Neural progenitor cell (in vitro differentiated cells): ENCODE results near the gene TCAIM. TPM values are rescaled to one million over a fixed set of nuclear protein-coding genes. Genes with fewer than 3 reads are reported as not detected.

ENCODE experiments used
- DNase-seq: peaks from one replicate; pipeline ENCODE4 v3.0.0-alpha.2; 2016; ENCODE audit warnings: low spot score
- H2AFZ ChIP-seq: fragments of 200-600 bp; sonication (generic); replicated peaks from 2 replicates; pipeline ENCODE4 v1.6.1; 2016; ENCODE audit warnings: antibody characterized with exemption
- H3F3A ChIP-seq: fragments of 200-600 bp; sonication (generic); 2 replicates; pipeline ENCODE4 v1.6.1; 2016; ENCODE audit warnings: antibody characterized with exemption, low read depth
- H3K27ac ChIP-seq: fragments of 200-600 bp; sonication (generic); 2 replicates; pipeline ENCODE4 v1.5.1; 2016; ENCODE audit warnings: mild to moderate bottlenecking
- H3K27me3 ChIP-seq: fragments of 200-600 bp; sonication (generic); 2 replicates; pipeline ENCODE4 v1.6.1; 2016; ENCODE audit warnings: mild to moderate bottlenecking, moderate library complexity
- H3K36me3 ChIP-seq: fragments of 200-600 bp; sonication (generic); 2 replicates; pipeline ENCODE4 v1.5.1; 2016
- H3K4me1 ChIP-seq: fragments of 200-600 bp; sonication (generic); 2 replicates; pipeline ENCODE4 v1.6.1; 2016; ENCODE audit warnings: mixed run types
- H3K4me2 ChIP-seq: fragments of 200-600 bp; sonication (generic); 2 replicates; pipeline ENCODE4 v1.6.1; 2016
- H3K4me3 ChIP-seq: fragments of 200-600 bp; sonication (generic); 2 replicates; pipeline ENCODE4 v1.5.1; 2016
- H3K79me2 ChIP-seq: fragments of 200-600 bp; sonication (generic); 2 replicates; pipeline ENCODE4 v1.6.1; 2016; ENCODE audit warnings: low read depth
- H3K9ac ChIP-seq: fragments of 200-600 bp; sonication (generic); 2 replicates; pipeline ENCODE4 v1.6.1; 2016
- H3K9me3 ChIP-seq: fragments of 200-600 bp; sonication (generic); 2 replicates; pipeline ENCODE4 v1.5.1; 2016; ENCODE audit warnings: low read depth
- H4K20me1 ChIP-seq: fragments of 200-600 bp; sonication (generic); 2 replicates; pipeline ENCODE4 v1.6.1; 2016; ENCODE audit warnings: low read depth
- H3K27ac Mint-ChIP-seq: 3 replicates; pipeline ENCODE4 v1.8.0; 2021; ENCODE audit warnings: mixed read lengths
- H3K27me3 Mint-ChIP-seq: 2 replicates; pipeline ENCODE4 v1.8.0; 2022; ENCODE audit warnings: low read depth, mild to moderate bottlenecking, inconsistent platforms, moderate library complexity, mixed read lengths; ENCODE audit not compliant: insufficient read depth
- H3K36me3 Mint-ChIP-seq: 3 replicates; pipeline ENCODE4 v1.8.0; 2021; ENCODE audit warnings: mixed read lengths
- H3K4me1 Mint-ChIP-seq: 3 replicates; pipeline ENCODE4 v1.8.0; 2021; ENCODE audit warnings: mixed read lengths
- H3K4me3 Mint-ChIP-seq: 3 replicates; pipeline ENCODE4 v1.8.0; 2021; ENCODE audit warnings: mild to moderate bottlenecking, moderate library complexity, mixed read lengths
- H3K9me3 Mint-ChIP-seq: 3 replicates; pipeline ENCODE4 v1.8.0; 2020; ENCODE audit warnings: mixed read lengths
- CTCF ChIP-seq: fragments of 200-600 bp; sonication (generic); IDR thresholded peaks from 2 replicates; pipeline ENCODE4 v1.5.1; 2017; ENCODE audit warnings: antibody characterized with exemption, mild to moderate bottlenecking
- EZH2 ChIP-seq: fragments of 200-600 bp; sonication (generic); IDR thresholded peaks from 2 replicates; pipeline ENCODE4 v1.6.1; 2017; ENCODE audit warnings: antibody characterized with exemption, mild to moderate bottlenecking, moderate library complexity
- EZH2phosphoT487 ChIP-seq: fragments of 200-600 bp; sonication (generic); IDR thresholded peaks from 2 replicates; pipeline ENCODE4 v1.6.1; 2017; ENCODE audit warnings: antibody characterized with exemption
- total RNA-seq: library from RNA; depleted of rRNA; stranded (reverse); fragments of >200 nt; gene quantifications from 2 replicates; pipeline ENCODE4 v1.2.3, GENCODE V29; 2015; ENCODE audit warnings: low replicate concordance

TCAIM gene
- total RNA-seq, 1 donor from 2014 or later, result 31.8 TPM

- H3K4me1 ChIP-seq, result peaks cover 32% of the 10 kb centered on the region
- H3K27ac ChIP-seq, result peak overlapping the region; percentile 85
- H3K36me3 ChIP-seq, result no peaks in the 10 kb centered on the region
- peak overlapping the region; percentile 76 for H3K4me2 ChIP-seq
- Mint-ChIP-seq H3K27ac (peak overlapping the region; percentile 52), H3K4me3 (peak overlapping the region; percentile 14), H3K27me3 (no peaks in the 10 kb centered on the region), H3K4me1 (peaks cover 19% of the 10 kb centered on the region), H3K36me3 (peaks cover 7% of the 10 kb centered on the region), H3K9me3 (peaks cover under 1% of the 10 kb centered on the region)
- no peak overlapping the region for H2AFZ ChIP-seq
- H3K9ac ChIP-seq, result no peak overlapping the region
- H4K20me1 ChIP-seq, result peaks cover 8% of the 10 kb centered on the region
- H3K9me3 ChIP-seq, result no peaks in the 10 kb centered on the region
- DNase-seq, result peak; percentile 88
- no peaks in the 10 kb centered on the region for H3K27me3 ChIP-seq
- peaks cover 24% of the 10 kb centered on the region for H3K79me2 ChIP-seq
- H3F3A ChIP-seq, result peaks cover 25% of the 10 kb centered on the region
- TF ChIP-seq EZH2, result no peak
- TF ChIP-seq CTCF, result no peak
- TF ChIP-seq EZH2phosphoT487, result no peak
- H3K4me3 ChIP-seq, result peak overlapping the region; percentile 18
Measured at GRCh38 chr3:44359146-44359751, 20.7 kb downstream of the TCAIM start.

DNA sequence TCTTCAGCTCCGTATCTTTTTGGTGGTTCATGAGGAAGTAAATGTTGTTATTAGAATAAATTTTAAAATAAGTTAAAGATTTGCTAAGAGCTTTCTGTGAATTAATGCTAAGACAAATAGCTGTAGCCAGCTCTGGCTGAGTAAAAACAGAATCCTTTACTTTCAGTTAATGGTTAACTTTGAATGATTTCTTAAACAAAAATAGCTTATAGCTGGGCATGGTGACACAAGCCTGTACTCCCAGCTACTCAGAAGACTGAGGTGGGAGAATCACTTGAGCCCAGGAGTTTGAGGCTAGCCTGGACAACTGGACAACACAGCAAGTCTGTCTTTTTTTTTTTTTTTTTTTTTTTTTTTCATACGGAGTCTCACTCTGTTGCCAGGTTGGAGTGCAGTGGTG, 25.0 kb downstream of the TCAIM start:
- no peak overlapping the region for H3K4me2 ChIP-seq
- Mint-ChIP-seq H3K4me3 (no peak overlapping the region), H3K27ac (no peak overlapping the region), H3K36me3 (peaks cover 2% of the 10 kb centered on the region), H3K9me3 (no peaks in the 10 kb centered on the region), H3K4me1 (peaks cover 18% of the 10 kb centered on the region), H3K27me3 (no peaks in the 10 kb centered on the region)
- H3K4me3 ChIP-seq, result no peak overlapping the region
- H3K36me3 ChIP-seq, result peaks cover 6% of the 10 kb centered on the region
- H3K27ac ChIP-seq, result no peak overlapping the region
- H3K79me2 ChIP-seq, result peaks cover 5% of the 10 kb centered on the region
- no peak overlapping the region for H3K9ac ChIP-seq
- no peaks in the 10 kb centered on the region for H3K27me3 ChIP-seq
- H3F3A ChIP-seq, result peaks cover 17% of the 10 kb centered on the region
- H3K9me3 ChIP-seq, result no peaks in the 10 kb centered on the region
- H4K20me1 ChIP-seq, result peaks cover 8% of the 10 kb centered on the region
- TF ChIP-seq EZH2phosphoT487 (no peak), EZH2 (no peak), CTCF (no peak)
- DNase-seq, result no peak
- H2AFZ ChIP-seq, result no peak overlapping the region
- peaks cover 17% of the 10 kb centered on the region for H3K4me1 ChIP-seq

DNA sequence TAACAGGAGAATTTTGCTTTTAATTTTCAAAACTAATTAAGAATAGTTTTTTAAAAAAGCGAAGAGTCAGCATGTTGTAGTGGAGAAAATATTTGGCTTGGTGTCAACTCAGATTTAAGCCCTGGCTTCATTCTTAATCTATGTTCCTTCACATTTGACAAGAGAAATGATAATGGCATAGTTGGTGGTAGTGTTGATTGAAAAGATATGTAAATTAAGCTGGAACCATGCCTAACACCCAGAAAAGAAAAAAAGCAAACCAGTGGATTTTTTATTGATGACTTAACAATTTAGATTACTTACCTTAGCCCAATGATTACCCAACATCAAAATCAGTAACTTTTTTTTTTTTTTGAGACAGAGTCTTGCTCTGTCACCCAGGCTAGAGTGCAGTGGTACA, 27.4 kb downstream of the TCAIM start:
- H3K4me1 Mint-ChIP-seq, result peaks cover 3% of the 10 kb centered on the region
- no peaks in the 10 kb centered on the region for H3K27me3 Mint-ChIP-seq
- no peak for TF ChIP-seq EZH2
- Histone ChIP-seq H3K36me3 (peaks cover 6% of the 10 kb centered on the region), H4K20me1 (no peaks in the 10 kb centered on the region), H3K4me2 (no peak overlapping the region), H3K27ac (no peak overlapping the region), H3K9me3 (no peaks in the 10 kb centered on the region), H3K4me3 (no peak overlapping the region), H2AFZ (no peak overlapping the region), H3K4me1 (no peaks in the 10 kb centered on the region), H3K79me2 (no peaks in the 10 kb centered on the region), H3F3A (no peaks in the 10 kb centered on the region), H3K9ac (no peak overlapping the region), H3K27me3 (no peaks in the 10 kb centered on the region)
- H3K27ac Mint-ChIP-seq, result no peak overlapping the region
- H3K9me3 Mint-ChIP-seq, result no peaks in the 10 kb centered on the region
- no peak overlapping the region for H3K4me3 Mint-ChIP-seq
- H3K36me3 Mint-ChIP-seq, result peaks cover 8% of the 10 kb centered on the region
- no peak for DNase-seq

- Histone ChIP-seq H3K27me3 (no peaks in the 10 kb centered on the region), H3K79me2 (no peaks in the 10 kb centered on the region), H4K20me1 (no peaks in the 10 kb centered on the region), H3K4me2 (no peak overlapping the region), H3K4me3 (no peak overlapping the region), H3K36me3 (peaks cover 7% of the 10 kb centered on the region), H3K4me1 (no peaks in the 10 kb centered on the region), H3F3A (no peaks in the 10 kb centered on the region), H3K9ac (no peak overlapping the region), H3K9me3 (no peaks in the 10 kb centered on the region), H3K27ac (no peak overlapping the region), H2AFZ (no peak overlapping the region)
- no peak for DNase-seq
- TF ChIP-seq CTCF, result no peak
- no peak for TF ChIP-seq EZH2phosphoT487
- TF ChIP-seq EZH2, result no peak
- Mint-ChIP-seq H3K27ac (no peak overlapping the region), H3K27me3 (no peaks in the 10 kb centered on the region), H3K36me3 (peaks cover 13% of the 10 kb centered on the region), H3K4me1 (no peaks in the 10 kb centered on the region), H3K9me3 (peaks cover 4% of the 10 kb centered on the region), H3K4me3 (no peak overlapping the region)
Measured at GRCh38 chr3:44375450-44375849, 36.9 kb downstream of the TCAIM start.
